Thymus (tissue), 11 donors: ENCODE data around the gene ITPK1. TPM values are rescaled to one million over a fixed set of nuclear protein-coding genes. Genes with fewer than 3 reads are reported as not detected.

Experiments
- DNase-seq, 9 donors: peaks; one replicate each; pipeline ENCODE4 v3.0.0-alpha.2; 2013; ENCODE audit warnings: low spot score in 9 of 9, low read depth in 6 of 9, missing footprints in 1 of 9
- H3K27ac ChIP-seq, 2 donors: one replicate each; pipeline ENCODE4 v1.5.1; 2013; ENCODE audit warnings: control low read depth in 1 of 2, low read depth in 1 of 2, low read length in 1 of 2, mild to moderate bottlenecking in 1 of 2, moderate library complexity in 1 of 2
- H3K27me3 ChIP-seq, 2 donors: one replicate each; pipeline ENCODE4 v1.5.1; 2013; ENCODE audit warnings: low read length in 1 of 2; ENCODE audit not compliant: control insufficient read depth in 2 of 2, insufficient read depth in 1 of 2
- H3K36me3 ChIP-seq, 2 donors: one replicate each; pipeline ENCODE4 v1.5.1; 2013; ENCODE audit warnings: low read length in 1 of 2, mild to moderate bottlenecking in 1 of 2, moderate library complexity in 1 of 2; ENCODE audit not compliant: control insufficient read depth in 2 of 2, insufficient read depth in 2 of 2
- H3K4me1 ChIP-seq, 2 donors: one replicate each; pipeline ENCODE4 v1.5.1; 2013; ENCODE audit warnings: low read length in 2 of 2; ENCODE audit not compliant: control insufficient read depth in 2 of 2, insufficient read depth in 2 of 2
- H3K4me3 ChIP-seq, 2 donors: one replicate each; pipeline ENCODE4 v1.5.1; 2013; ENCODE audit warnings: low read length in 2 of 2, control low read depth in 1 of 2, mild to moderate bottlenecking in 1 of 2
- H3K9me3 ChIP-seq, 2 donors: one replicate each; pipeline ENCODE4 v1.5.1; 2013; ENCODE audit warnings: low read length in 1 of 2, mild to moderate bottlenecking in 1 of 2; ENCODE audit not compliant: control insufficient read depth in 2 of 2, insufficient read depth in 1 of 2
- WGBS: extraction: QIAGEN DNeasy Blood & Tissue Kit; methylation state at CpG from one replicate; pipeline ENCODE4 v1.1.7; 2013; 5-methylcytosine and 5-hydroxymethylcytosine counted together
- polyA plus RNA-seq: library from polyadenylated mRNA; stranded (reverse); fragments of 200-250 nt; gene quantifications from one replicate; pipeline ENCODE4 v1.2.3, GENCODE V29; 2013
- total RNA-seq: library from RNA; stranded (reverse); fragments of 120-200 nt; gene quantifications from one replicate; pipeline ENCODE4 v1.2.4, GENCODE V29; 2013
- donor health status: healthy.

ITPK1 gene
- total and polyA plus RNA-seq, 2 donors: 9.5 to 20.9 TPM

DNA sequence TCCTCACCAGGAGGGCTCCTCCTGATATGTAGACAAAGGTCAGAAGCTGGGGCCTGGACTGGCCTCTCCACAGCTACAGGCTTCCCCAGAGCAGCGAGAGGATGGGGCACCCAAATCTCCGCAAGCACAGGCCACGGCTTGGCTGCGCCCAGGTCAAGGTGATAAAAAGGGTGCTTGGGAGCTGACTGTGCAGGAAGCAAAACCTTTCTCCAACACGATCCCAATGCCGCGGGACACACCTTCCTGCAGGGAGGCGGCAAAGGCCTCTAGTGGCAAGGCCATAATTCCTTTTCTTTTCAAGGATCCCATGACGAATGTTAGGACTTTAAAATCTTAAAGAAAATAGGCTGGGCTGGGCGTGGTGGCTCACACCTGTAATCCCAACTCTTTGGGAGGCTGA lies 13.6 kb downstream of the ITPK1 start:
- H3K27me3 ChIP-seq: no peaks in the 10 kb centered on the region
- no peak overlapping the region for H3K4me3 ChIP-seq
- H3K4me1 ChIP-seq: peaks cover 10 to 17% of the 10 kb centered on the region in 2 donors
- H3K36me3 ChIP-seq: no peaks in the 10 kb centered on the region
- H3K27ac ChIP-seq: no peak overlapping the region
- H3K9me3 ChIP-seq: peaks cover 0 to 9% of the 10 kb centered on the region in 2 donors
- DNase-seq: no peak
- 99% methylated on average over 10 of the region's 10 CpGs for WGBS

DNA sequence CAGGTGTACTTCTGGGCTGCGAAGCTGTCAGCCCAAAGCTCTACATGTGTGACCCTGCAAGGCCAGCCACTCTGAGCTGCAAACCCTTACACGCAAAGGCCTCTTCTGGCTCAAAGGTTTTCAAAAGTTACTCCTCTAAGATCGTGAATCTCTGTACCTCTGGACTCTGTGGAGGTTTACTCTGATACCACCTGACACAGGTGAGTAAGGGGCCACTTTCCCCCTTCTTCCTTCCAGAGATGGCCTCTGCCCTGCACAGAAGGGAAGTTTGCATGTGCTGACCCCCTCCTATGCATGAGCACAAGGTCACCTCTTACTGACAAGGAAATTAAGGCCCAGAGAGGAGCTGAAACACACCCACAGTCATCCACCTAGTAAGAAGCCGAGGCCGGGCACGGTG lies 14.5 kb downstream of the ITPK1 start:
- Histone ChIP-seq H3K36me3 (no peaks in the 10 kb centered on the region), H3K27ac (no peak overlapping the region), H3K27me3 (no peaks in the 10 kb centered on the region), H3K9me3 (peaks cover 0 to 9% of the 10 kb centered on the region in 2 donors), H3K4me3 (no peak overlapping the region), H3K4me1 (peaks cover 10 to 17% of the 10 kb centered on the region in 2 donors)
- 97% methylated on average over 6 of the region's 6 CpGs for WGBS
- DNase-seq: no peak

DNA sequence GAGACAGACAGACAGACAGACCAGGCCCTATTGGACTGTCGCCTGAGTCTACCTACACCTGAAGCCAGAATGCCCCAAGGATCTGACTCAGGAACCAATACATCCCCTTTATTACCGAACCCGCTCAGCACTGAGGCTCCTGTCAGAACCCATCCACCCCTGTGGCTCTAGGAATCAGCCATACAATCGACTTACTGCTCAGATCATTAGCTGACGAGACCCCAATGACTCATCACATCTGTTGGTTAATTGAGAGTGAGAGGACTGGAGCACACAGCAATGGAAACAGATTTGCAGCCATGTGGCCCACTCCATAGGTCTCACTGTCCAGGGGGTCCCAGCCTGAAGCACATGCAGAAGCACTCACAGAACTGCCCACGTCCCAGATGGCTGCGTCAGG lies 15.2 kb downstream of the ITPK1 start:
- DNase-seq: no peak
- 97% methylated on average over 7 of the region's 7 CpGs for WGBS

DNA sequence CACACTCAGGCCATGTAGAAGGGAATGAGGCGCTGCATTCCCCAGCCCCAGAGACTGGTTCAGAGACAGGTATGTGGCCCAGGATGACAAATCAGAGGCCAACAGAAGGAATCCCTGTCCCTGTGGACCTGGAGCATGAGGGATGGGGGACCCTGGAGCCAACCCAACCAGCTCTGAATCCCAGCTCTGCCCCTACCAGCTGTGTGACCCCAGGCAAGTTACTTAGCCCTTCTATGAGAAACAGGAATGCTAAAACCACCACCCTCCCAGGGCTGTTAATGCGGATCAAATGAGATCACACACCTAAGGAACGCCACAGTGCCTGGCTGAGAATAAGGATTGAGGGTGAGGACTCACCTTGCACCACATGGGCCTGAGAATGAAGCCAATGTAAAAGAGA lies 15.6 kb downstream of the ITPK1 start:
- Histone ChIP-seq H3K36me3 (no peaks in the 10 kb centered on the region), H3K27ac (no peak overlapping the region), H3K9me3 (peaks cover 0 to 9% of the 10 kb centered on the region in 2 donors), H3K4me1 (peaks cover 10 to 17% of the 10 kb centered on the region in 2 donors), H3K4me3 (no peak overlapping the region), H3K27me3 (no peaks in the 10 kb centered on the region)
- DNase-seq: no peak
- WGBS: 100% methylated on average over 3 of the region's 3 CpGs

More for the DNA sequence above, 15.2 kb downstream of the ITPK1 start:
- Histone ChIP-seq H3K9me3 (peaks cover 0 to 9% of the 10 kb centered on the region in 2 donors), H3K36me3 (no peaks in the 10 kb centered on the region), H3K27ac (no peak overlapping the region), H3K4me1 (peaks cover 10 to 17% of the 10 kb centered on the region in 2 donors), H3K4me3 (no peak overlapping the region), H3K27me3 (no peaks in the 10 kb centered on the region)

DNA sequence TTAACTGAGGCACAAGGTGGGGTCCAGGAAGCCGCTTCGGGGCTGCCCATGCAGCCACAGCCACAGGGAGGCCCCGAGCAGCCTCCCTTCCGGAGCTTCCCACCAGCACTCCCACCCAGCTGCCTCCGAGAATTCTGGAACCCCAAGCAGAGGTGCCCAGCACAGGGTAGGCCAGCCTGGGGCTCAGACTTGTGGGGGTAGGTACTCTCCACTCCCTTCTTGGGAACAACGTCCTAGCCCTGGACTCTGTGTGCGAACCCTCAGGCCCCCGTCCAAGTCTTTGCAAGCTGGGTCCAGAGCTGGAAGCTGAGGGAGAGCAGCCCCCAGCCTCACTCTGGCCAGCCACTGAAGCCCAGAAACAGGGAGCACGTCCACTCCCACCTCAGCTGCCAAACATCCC lies 16.1 kb downstream of the ITPK1 start:
- WGBS: 98% methylated on average over 9 of the region's 9 CpGs
- peaks cover 10 to 14% of the 10 kb centered on the region in 2 donors for H3K4me1 ChIP-seq
- no peak for DNase-seq

DNA sequence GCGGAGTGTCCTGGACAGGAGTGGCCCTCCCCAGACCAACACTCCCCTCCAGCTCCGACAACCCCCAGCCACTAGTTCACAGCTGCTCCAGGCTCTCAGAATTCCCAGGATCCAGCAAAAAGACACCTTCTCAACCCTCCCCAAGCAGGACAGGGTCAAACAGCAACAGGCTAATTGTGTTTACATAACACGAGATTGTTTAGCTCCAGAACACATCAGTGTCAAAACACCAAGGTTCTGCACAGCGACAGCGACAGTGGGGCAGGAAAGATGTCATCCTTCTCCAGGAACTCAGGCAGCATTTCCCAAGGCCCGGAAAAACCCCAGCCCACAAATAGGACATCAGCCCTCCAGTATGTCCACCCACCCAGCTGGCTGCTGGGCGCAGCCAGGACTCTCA lies 16.5 kb downstream of the ITPK1 start:
- Histone ChIP-seq H3K4me3 (no peak overlapping the region), H3K36me3 (no peaks in the 10 kb centered on the region), H3K4me1 (peaks cover 10% of the 10 kb centered on the region in 2 donors), H3K27me3 (no peaks in the 10 kb centered on the region), H3K27ac (no peak overlapping the region), H3K9me3 (peaks cover 0 to 9% of the 10 kb centered on the region in 2 donors)
- WGBS: 97% methylated on average over 7 of the region's 7 CpGs
- DNase-seq: no peak

More for the DNA sequence above, 16.1 kb downstream of the ITPK1 start:
- no peak overlapping the region for H3K4me3 ChIP-seq
- peaks cover 0 to 9% of the 10 kb centered on the region in 2 donors for H3K9me3 ChIP-seq
- H3K27me3 ChIP-seq: no peaks in the 10 kb centered on the region
- H3K27ac ChIP-seq: no peak overlapping the region
- H3K36me3 ChIP-seq: no peaks in the 10 kb centered on the region

DNA sequence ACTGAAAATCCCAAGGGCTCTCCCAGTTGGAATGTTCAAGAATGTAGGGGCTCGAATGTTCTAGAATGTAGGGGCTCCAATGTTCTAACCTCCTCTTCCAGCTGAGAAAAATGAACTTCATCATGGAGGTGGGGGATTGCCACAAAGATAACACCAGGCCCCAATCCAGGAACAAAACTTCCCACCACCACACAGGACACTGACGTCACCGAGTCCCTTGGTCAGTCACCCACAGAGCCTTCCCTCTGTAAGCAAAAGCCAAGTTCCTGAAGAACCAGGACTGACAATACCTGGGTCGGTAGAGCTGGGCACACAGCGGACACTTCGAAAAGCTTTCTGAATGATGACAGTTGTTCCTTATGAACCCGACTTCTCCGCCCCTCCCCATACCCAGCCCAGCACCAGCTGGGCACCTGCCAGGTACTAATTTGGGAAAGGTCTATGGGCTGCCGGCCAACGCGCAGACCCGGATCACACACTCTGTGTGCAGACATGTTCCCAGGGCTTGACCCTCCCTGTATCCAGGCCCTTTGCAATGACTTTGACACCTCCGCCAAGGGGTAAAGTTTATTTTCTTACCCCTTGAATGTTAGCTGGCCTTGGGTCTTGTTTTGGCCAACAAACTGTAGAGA lies 18.9 kb downstream of the ITPK1 start:
- Histone ChIP-seq H3K27ac (no peak overlapping the region), H3K4me1 (no peaks in the 10 kb centered on the region), H3K4me3 (no peak overlapping the region), H3K9me3 (no peaks in the 10 kb centered on the region), H3K27me3 (no peaks in the 10 kb centered on the region), H3K36me3 (no peaks in the 10 kb centered on the region)
- 97% methylated on average over 13 of the region's 13 CpGs for WGBS
- no peak for DNase-seq

DNA sequence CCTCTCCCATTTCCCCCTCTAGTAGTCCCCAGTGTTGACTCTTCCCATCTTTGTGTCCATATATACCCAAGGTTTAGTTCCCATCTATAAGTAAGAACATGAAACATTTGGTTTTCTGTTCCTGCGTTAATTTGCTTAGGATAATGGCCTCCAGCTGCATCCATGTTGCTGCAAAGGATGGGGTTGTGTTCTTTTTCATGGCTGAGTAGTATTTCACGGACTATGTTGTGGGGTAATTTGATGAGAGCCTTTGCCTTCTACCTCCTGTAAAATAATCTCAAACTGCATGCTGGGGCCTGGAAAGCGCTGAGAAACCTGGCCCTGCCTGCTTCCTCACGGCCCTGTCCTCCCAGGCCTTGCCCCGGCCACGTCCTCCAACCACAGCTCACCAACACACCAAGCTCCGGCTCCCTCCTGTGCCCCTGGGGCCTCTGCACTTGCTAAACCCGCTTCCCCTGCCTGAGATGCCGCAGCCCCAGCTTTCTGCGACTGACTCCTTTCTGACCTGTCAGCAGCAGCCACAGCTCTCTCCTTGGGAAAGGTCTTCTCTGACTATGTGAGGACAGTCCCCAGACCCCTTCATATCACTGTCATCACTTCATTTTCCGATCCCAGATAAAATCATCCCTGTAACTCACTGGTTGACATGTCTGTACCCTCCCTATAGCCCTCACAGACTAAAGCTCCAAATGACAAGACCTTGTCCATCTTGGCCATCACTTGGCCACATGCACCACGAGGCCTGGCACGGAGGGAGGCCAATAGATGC lies 19.8 kb downstream of the ITPK1 start:
- 97% methylated on average over 13 of the region's 13 CpGs for WGBS
- Histone ChIP-seq H3K4me3 (no peak overlapping the region), H3K27me3 (no peaks in the 10 kb centered on the region), H3K4me1 (no peaks in the 10 kb centered on the region), H3K9me3 (no peaks in the 10 kb centered on the region), H3K27ac (no peak overlapping the region), H3K36me3 (no peaks in the 10 kb centered on the region)
- no peak for DNase-seq

DNA sequence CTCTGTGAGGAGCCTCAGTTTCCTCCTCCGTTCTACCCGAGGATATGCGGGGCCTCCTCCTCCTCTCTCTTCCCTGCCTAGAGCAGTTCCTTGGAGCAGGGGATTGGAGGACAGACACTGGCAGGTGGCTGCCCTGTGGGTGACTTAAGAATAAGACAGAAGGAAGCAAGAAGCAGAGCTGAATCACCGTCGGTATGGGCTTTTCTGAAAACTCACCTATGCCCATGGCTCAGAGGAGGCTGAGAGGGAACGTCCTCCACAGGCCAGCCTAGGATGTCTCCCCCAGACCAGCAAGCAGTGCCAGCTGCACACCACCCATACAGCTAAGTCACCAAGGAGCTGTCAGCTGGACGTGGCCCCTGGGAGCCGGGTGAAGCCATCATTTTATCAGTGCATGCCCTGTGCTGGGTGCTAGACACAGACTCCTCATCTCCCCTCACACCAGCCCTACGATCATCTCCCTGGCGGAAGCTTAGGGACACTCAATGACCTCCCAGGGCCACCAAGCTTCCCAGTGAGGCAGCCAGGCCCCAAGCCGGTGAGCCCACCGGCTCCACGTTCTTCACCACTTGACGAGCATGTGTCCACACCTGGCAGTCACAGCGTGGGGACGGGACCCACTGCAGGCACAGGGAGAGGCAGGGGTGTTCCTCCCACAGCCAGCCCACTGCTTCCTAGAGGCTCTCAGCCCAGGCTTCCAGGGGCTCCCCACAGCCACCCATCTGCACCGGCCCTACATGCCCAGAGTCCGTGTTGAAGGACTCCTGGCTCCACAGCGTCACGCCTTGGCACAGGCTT lies 21.4 kb downstream of the ITPK1 start:
- H3K27me3 ChIP-seq: no peaks in the 10 kb centered on the region
- H3K27ac ChIP-seq: no peak overlapping the region
- WGBS: 97% methylated on average over 20 of the region's 20 CpGs
- H3K9me3 ChIP-seq: no peaks in the 10 kb centered on the region
- no peaks in the 10 kb centered on the region for H3K36me3 ChIP-seq
- no peak overlapping the region for H3K4me3 ChIP-seq
- no peak for DNase-seq
- H3K4me1 ChIP-seq: peaks cover 0 to 5% of the 10 kb centered on the region in 2 donors
